Keratinocyte (primary cell): ENCODE results near the gene TPM3. TPM values are rescaled to one million over a fixed set of nuclear protein-coding genes. Genes with fewer than 3 reads are reported as not detected.

Source experiments
- DNase-seq: peaks from one replicate; pipeline ENCODE4 v3.0.0-alpha.2; 2011; ENCODE audit warnings: low read depth, missing footprints, low spot score
- FAIRE-seq: peaks from 2 replicates; lab custom pipeline; 2011; peaks lifted over from hg19 to GRCh38; lab: Jason Lieb, UNC
- H2AFZ ChIP-seq: 2 replicates; pipeline ENCODE4 v1.6.0; 2012; ENCODE audit warnings: low read length, control low read depth, inconsistent platforms; ENCODE audit not compliant: control insufficient read depth
- H3K27ac ChIP-seq: 2 replicates; pipeline ENCODE4 v1.5.1; 2011; ENCODE audit warnings: low read length; ENCODE audit not compliant: control insufficient read depth, insufficient read depth
- H3K27me3 ChIP-seq: 3 replicates; pipeline ENCODE4 v1.6.0; 2011; ENCODE audit warnings: low read length; ENCODE audit not compliant: control insufficient read depth, insufficient read depth; ENCODE audit errors: extremely low read depth
- H3K36me3 ChIP-seq, 2 experiments: 2 replicates in 1 of 2; 3 replicates in 1 of 2; pipeline ENCODE4 v1.5.1; 2011; ENCODE audit warnings: low read length in 2 of 2, mild to moderate bottlenecking in 1 of 2; ENCODE audit not compliant: control insufficient read depth in 2 of 2, insufficient read depth in 2 of 2; ENCODE audit errors: extremely low read depth in 1 of 2
- H3K4me1 ChIP-seq: 3 replicates; pipeline ENCODE4 v1.5.1; 2011; ENCODE audit warnings: low read length; ENCODE audit not compliant: control insufficient read depth, insufficient read depth; ENCODE audit errors: extremely low read depth
- H3K4me2 ChIP-seq: 3 replicates; pipeline ENCODE4 v1.6.0; 2011; ENCODE audit warnings: low read depth, low read length; ENCODE audit not compliant: control insufficient read depth, insufficient read depth; ENCODE audit errors: extremely low read depth
- H3K4me3 ChIP-seq, 3 experiments: fragments of 200-600 bp in 1 of 3; sonication (generic) in 1 of 3; 2 replicates in 2 of 3; 3 replicates in 1 of 3; pipeline ENCODE4 v1.5.1; 2011 to 2016; ENCODE audit warnings: low read length in 3 of 3, mild to moderate bottlenecking in 3 of 3, control low read depth in 2 of 3, inconsistent platforms in 1 of 3, low read depth in 1 of 3, mixed read lengths in 1 of 3, mixed run types in 1 of 3, moderate library complexity in 1 of 3; ENCODE audit not compliant: control insufficient read depth in 2 of 3, insufficient read depth in 2 of 3; ENCODE audit errors: extremely low read depth in 1 of 3
- H3K79me2 ChIP-seq: 2 replicates; pipeline ENCODE4 v1.6.0; 2012; ENCODE audit warnings: low read length; ENCODE audit not compliant: control insufficient read depth, insufficient read depth
- H3K9ac ChIP-seq: 3 replicates; pipeline ENCODE4 v1.6.0; 2011; ENCODE audit warnings: low read length; ENCODE audit not compliant: control insufficient read depth, insufficient read depth; ENCODE audit errors: extremely low read depth
- H3K9me1 ChIP-seq: 3 replicates; pipeline ENCODE4 v1.6.0; 2011; ENCODE audit warnings: low read length; ENCODE audit not compliant: control insufficient read depth, insufficient read depth; ENCODE audit errors: extremely low read depth
- H3K9me3 ChIP-seq: 2 replicates; pipeline ENCODE4 v1.5.1; 2012; ENCODE audit warnings: low read depth, low read length; ENCODE audit not compliant: control insufficient read depth
- H4K20me1 ChIP-seq: 3 replicates; pipeline ENCODE4 v1.6.0; 2011; ENCODE audit warnings: low read length; ENCODE audit not compliant: control insufficient read depth, insufficient read depth; ENCODE audit errors: extremely low read depth
- EZH2 ChIP-seq: IDR thresholded peaks from one replicate; pipeline ENCODE4 v1.6.1; 2012; ENCODE audit warnings: inconsistent platforms, mild to moderate bottlenecking, low read length, moderate library complexity
- dilution Hi-C: fragments of 300-500 bp; cut with MboI; formaldehyde crosslinking; loops from one replicate; pipeline ENCODE4 v1.7.0; 2020; ENCODE audit warnings: low sequenced_read_pairs; ENCODE audit not compliant: extremely low pct_ligation_motif_present
- polyA plus RNA-seq, 5 experiments: library from polyadenylated mRNA; depleted of rRNA in 3 of 5; stranded (reverse) in 3 of 5; stranded (forward) in 1 of 5; unstranded in 1 of 5; fragments of >200 nt; gene quantifications; 1 replicate in 1 of 5; 2 replicates in 3 of 5; 3 replicates in 1 of 5; pipeline versions ENCODE4 v1.2.1 to v1.2.3, GENCODE V29; 2011 to 2012; ENCODE audit warnings: missing spikeins in 2 of 5, low read depth in 1 of 5, low replicate concordance in 1 of 5
- TF ChIP-seq, protein P1 (sequence below), 3 experiments: IDR thresholded peaks in 1 of 3; conservative IDR thresholded peaks in 1 of 3; optimal IDR thresholded peaks in 1 of 3; 2 replicates in 2 of 3; 3 replicates in 1 of 3; pipeline versions ENCODE3 to v1.5.1; 2011; ENCODE audit warnings: low read length in 3 of 3, mild to moderate bottlenecking in 3 of 3, moderate library complexity in 2 of 3, control low read depth in 1 of 3, inconsistent platforms in 1 of 3; ENCODE audit not compliant: insufficient read depth in 2 of 3; ENCODE audit errors: extremely low read depth in 1 of 3

The TPM3 gene
- polyA plus RNA-seq, 1 donor (not counting 4 experiments of a cell fraction or from before 2014, with no cell fraction given) = 585 TPM

DNA sequence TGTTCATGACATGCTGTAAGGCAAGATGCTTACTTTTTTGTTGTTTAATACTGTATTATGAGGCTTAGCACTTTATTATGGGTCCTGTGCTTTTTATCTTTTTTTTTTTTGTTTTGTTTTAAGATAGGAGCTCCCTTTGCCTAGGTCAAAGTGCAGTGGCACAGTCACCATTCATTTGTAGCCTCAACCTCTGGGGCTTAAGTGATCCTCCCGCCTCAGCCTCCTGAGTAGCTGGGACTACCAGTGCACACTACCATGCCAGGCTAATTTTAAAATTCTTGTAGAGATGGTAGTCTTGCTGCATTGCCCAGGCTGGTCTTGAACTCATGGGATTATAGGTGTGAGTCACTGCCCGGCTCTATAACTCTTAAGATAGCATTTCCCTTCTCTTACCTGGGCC, 33.5 kb upstream of the TPM3 start:
- dilution Hi-C loops = no loop called here
- Histone ChIP-seq H3K9me3 (no peaks in the 10 kb centered on the region), H3K4me1 (peaks cover 6% of the 10 kb centered on the region), H3K79me2 (peaks cover 84% of the 10 kb centered on the region), H2AFZ (no peak overlapping the region), H3K4me2 (no peak overlapping the region), H3K27me3 (no peaks in the 10 kb centered on the region), H3K4me3 (no peak overlapping the region), H3K9me1 (peaks cover 3% of the 10 kb centered on the region), H3K36me3 (peaks cover 20 to 37% of the 10 kb centered on the region in 2 experiments), H3K9ac (no peak overlapping the region), H3K27ac (no peak overlapping the region), H4K20me1 (peaks cover 10% of the 10 kb centered on the region)
- FAIRE-seq = no peak
- DNase-seq = no peak
- TF ChIP-seq EZH2 = no peak
- TF ChIP-seq, protein P1, sequence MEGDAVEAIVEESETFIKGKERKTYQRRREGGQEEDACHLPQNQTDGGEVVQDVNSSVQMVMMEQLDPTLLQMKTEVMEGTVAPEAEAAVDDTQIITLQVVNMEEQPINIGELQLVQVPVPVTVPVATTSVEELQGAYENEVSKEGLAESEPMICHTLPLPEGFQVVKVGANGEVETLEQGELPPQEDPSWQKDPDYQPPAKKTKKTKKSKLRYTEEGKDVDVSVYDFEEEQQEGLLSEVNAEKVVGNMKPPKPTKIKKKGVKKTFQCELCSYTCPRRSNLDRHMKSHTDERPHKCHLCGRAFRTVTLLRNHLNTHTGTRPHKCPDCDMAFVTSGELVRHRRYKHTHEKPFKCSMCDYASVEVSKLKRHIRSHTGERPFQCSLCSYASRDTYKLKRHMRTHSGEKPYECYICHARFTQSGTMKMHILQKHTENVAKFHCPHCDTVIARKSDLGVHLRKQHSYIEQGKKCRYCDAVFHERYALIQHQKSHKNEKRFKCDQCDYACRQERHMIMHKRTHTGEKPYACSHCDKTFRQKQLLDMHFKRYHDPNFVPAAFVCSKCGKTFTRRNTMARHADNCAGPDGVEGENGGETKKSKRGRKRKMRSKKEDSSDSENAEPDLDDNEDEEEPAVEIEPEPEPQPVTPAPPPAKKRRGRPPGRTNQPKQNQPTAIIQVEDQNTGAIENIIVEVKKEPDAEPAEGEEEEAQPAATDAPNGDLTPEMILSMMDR (optimal IDR thresholded peaks at IDR 0.05 in 1 of 3, IDR thresholded peaks at IDR 0.05 in 1 of 3, conservative IDR thresholded peaks at IDR 0.05 in 1 of 3; ENCODE audit: extremely low read depth in 1 of 3, insufficient read depth in 2 of 3, low read length in 3 of 3) = no peak

DNA sequence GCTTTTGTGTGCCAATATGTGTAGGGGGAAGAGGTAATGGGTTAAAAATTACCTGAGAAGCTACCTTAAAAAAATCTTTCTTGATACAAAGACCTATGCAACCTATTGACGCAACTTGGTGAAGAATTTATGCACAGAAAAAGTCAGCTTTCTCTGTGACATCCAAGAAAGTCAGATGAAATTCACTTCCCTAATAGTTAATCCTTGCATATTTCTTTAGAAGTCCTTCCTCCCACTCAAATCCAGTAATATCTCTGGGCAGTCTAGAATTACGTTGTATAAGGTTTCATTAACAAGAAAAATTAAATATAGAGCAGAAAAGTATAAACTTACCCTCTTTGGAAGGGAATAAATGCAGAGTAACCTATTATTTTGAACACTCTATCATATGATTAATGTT, 31.7 kb upstream of the TPM3 start:
- Histone ChIP-seq H3K4me3 (no peak overlapping the region), H3K4me2 (peak overlapping the region; percentile 29), H3K9me3 (no peaks in the 10 kb centered on the region), H3K27me3 (no peaks in the 10 kb centered on the region), H2AFZ (no peak overlapping the region), H4K20me1 (peaks cover 10% of the 10 kb centered on the region), H3K27ac (no peak overlapping the region), H3K9ac (no peak overlapping the region), H3K9me1 (peaks cover 3% of the 10 kb centered on the region), H3K79me2 (peaks cover 89% of the 10 kb centered on the region), H3K36me3 (peaks cover 11 to 33% of the 10 kb centered on the region in 2 experiments), H3K4me1 (peaks cover 12% of the 10 kb centered on the region)
- dilution Hi-C loops = no loop called here
- TF ChIP-seq, protein P1 (optimal IDR thresholded peaks at IDR 0.05 in 1 of 3, IDR thresholded peaks at IDR 0.05 in 1 of 3, conservative IDR thresholded peaks at IDR 0.05 in 1 of 3; ENCODE audit: extremely low read depth in 1 of 3, insufficient read depth in 2 of 3, low read length in 3 of 3) = no peak
- TF ChIP-seq EZH2 = no peak
- FAIRE-seq (no peak), DNase-seq (no peak)
